ENCODE results near the gene BMP7.

Gene BMP7

GRCh38 chr20:57294550-57294949 lies 28.1 kb upstream of the BMP7 start:
- H3K27me3 ChIP-seq (ENCODE audit: insufficient read depth, low read length), result no peaks in the 10 kb centered on the region
- no peaks in the 10 kb centered on the region for H3K36me3 ChIP-seq (ENCODE audit: insufficient read depth, low read length)
- H2AFZ ChIP-seq (ENCODE audit: low read depth, low read length), result no peak overlapping the region
- no peak overlapping the region for H3K4me3 ChIP-seq (ENCODE audit: low read length)
- H3K4me1 ChIP-seq (ENCODE audit: insufficient read depth, low read length), result peaks cover 47% of the 10 kb centered on the region
- no peaks in the 10 kb centered on the region for H3K9me3 ChIP-seq (ENCODE audit: low read length)

DNA sequence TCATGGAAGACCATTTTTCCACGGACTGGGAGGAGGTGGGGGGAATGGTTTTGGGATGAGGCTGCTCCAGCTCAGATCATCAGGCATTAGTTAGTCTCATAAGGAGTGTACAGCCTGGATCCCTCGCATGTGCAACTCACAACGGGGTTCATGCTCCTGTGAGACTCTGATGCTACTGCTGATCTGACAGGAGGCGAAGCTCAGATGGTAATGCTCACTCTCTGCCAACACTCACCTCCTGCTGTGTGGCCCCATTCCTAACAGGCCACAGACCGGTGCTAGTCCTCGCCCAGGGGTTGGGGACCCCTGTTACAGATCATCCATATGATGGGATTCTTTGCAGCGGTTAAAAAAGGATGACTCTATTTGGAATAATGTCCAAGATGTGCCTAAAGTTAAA lies 27.6 kb upstream of the BMP7 start:
- Histone ChIP-seq H3K4me1 (ENCODE audit: insufficient read depth, low read length) (peaks cover 53% of the 10 kb centered on the region), H3K36me3 (ENCODE audit: insufficient read depth, low read length) (no peaks in the 10 kb centered on the region), H3K4me3 (ENCODE audit: low read length) (no peak overlapping the region), H3K27me3 (ENCODE audit: insufficient read depth, low read length) (no peaks in the 10 kb centered on the region), H3K9me3 (ENCODE audit: low read length) (no peaks in the 10 kb centered on the region), H2AFZ (ENCODE audit: low read depth, low read length) (no peak overlapping the region)

DNA sequence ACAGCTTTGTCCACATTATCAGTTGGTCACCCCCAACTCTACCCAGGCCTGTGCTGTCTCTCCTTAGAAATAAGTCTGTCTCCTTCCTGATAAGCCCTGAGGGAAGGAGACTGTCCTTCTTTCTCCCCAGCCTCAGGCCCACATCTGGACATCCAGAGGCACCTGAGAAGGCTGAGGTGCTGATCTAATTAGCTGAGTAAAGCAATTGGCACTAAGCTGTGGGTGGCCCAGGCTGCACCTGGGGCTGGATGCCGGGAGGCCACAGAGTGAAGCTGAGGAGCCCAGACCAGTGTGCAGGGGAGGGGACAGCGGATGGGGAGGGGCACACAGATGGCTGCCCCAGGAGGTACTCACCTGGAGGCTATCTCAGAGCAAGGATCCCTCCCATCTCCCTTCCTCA lies 26.2 kb upstream of the BMP7 start:
- Histone ChIP-seq H3K4me1 (ENCODE audit: insufficient read depth, low read length) (peaks cover 67% of the 10 kb centered on the region), H3K4me3 (ENCODE audit: low read length) (no peak overlapping the region), H3K9me3 (ENCODE audit: low read length) (no peaks in the 10 kb centered on the region), H2AFZ (ENCODE audit: low read depth, low read length) (no peak overlapping the region), H3K36me3 (ENCODE audit: insufficient read depth, low read length) (no peaks in the 10 kb centered on the region), H3K27me3 (ENCODE audit: insufficient read depth, low read length) (no peaks in the 10 kb centered on the region)

DNA sequence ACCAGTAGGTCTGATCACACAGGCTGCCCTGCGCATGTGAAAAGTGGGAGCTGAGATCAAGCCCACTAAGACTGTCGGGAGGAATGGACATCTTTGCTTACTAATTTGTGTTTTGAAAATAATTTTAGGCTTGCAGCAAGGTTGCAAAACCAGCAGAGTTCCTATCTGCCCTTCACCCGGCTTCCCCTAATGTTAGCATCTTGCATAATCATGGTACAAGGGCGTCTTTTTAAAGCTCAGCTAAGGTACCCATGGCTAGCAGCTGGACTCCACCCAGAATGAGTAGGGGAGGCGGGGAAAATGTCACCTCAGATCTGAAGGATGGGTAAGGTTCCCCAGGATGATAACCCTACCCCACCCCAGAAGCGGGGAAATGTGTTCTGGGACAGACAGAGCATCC lies 25.3 kb upstream of the BMP7 start:
- H3K4me3 ChIP-seq (ENCODE audit: low read length), result no peak overlapping the region
- no peak overlapping the region for H2AFZ ChIP-seq (ENCODE audit: low read depth, low read length)
- peaks cover 76% of the 10 kb centered on the region for H3K4me1 ChIP-seq (ENCODE audit: insufficient read depth, low read length)
- no peaks in the 10 kb centered on the region for H3K36me3 ChIP-seq (ENCODE audit: insufficient read depth, low read length)
- no peaks in the 10 kb centered on the region for H3K9me3 ChIP-seq (ENCODE audit: low read length)
- H3K27me3 ChIP-seq (ENCODE audit: insufficient read depth, low read length), result no peaks in the 10 kb centered on the region

- Histone ChIP-seq H3K27me3 (ENCODE audit: insufficient read depth, low read length) (no peaks in the 10 kb centered on the region), H3K4me1 (ENCODE audit: insufficient read depth, low read length) (peaks cover 83% of the 10 kb centered on the region), H3K9me3 (ENCODE audit: low read length) (no peaks in the 10 kb centered on the region), H3K36me3 (ENCODE audit: insufficient read depth, low read length) (no peaks in the 10 kb centered on the region), H3K4me3 (ENCODE audit: low read length) (no peak overlapping the region), H2AFZ (ENCODE audit: low read depth, low read length) (no peak overlapping the region)
These were observed 24.6 kb upstream of the BMP7 start for GRCh38 chr20:57291003-57291402.

- Histone ChIP-seq H3K36me3 (ENCODE audit: insufficient read depth, low read length) (no peaks in the 10 kb centered on the region), H3K9me3 (ENCODE audit: low read length) (no peaks in the 10 kb centered on the region), H3K4me1 (ENCODE audit: insufficient read depth, low read length) (peaks cover 82% of the 10 kb centered on the region), H2AFZ (ENCODE audit: low read depth, low read length) (no peak overlapping the region), H3K4me3 (ENCODE audit: low read length) (no peak overlapping the region), H3K27me3 (ENCODE audit: insufficient read depth, low read length) (no peaks in the 10 kb centered on the region)
These were observed 23.7 kb upstream of the BMP7 start for GRCh38 chr20:57290178-57290484.

DNA sequence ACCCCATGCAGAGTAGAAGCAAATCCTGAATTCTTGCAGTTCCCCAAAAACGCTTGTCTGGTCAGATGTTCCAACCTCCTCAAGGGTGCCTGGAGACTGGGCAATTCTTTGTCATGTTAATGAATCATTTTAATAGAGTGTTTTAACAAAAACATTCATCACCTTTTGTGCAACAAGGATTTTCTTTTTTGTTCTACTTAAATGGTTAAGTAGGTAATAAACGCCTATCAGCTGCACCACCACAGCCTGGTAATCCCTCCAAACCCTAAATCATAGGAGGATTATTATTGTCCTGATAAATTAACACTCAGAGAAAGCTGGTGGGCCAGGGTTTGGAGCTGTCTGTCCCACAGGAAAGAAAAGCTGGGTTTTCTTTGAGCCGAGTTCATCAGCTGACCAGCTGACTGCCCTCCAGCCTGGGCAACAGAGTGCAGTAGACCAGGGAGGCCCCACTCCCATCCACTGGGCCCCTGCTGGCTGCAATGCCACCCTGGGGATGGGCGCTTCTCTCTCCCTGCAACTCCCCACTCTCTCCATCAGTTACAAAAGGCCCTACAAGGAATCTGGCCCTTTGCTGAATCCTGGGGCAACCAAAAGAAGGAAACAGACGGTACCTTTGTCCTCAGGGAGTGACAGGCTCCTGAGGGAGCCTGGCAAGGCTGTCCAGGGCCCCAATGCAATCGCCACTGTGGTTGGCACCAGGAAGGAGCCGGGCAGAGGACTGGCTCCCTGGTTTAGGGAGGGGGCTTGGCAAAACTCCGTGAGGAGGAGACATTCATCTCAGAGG lies 23.1 kb upstream of the BMP7 start:
- H3K4me1 ChIP-seq (ENCODE audit: insufficient read depth, low read length), result peaks cover 82% of the 10 kb centered on the region
- no peak overlapping the region for H2AFZ ChIP-seq (ENCODE audit: low read depth, low read length)
- H3K27me3 ChIP-seq (ENCODE audit: insufficient read depth, low read length), result no peaks in the 10 kb centered on the region
- no peak overlapping the region for H3K4me3 ChIP-seq (ENCODE audit: low read length)
- no peaks in the 10 kb centered on the region for H3K9me3 ChIP-seq (ENCODE audit: low read length)
- H3K36me3 ChIP-seq (ENCODE audit: insufficient read depth, low read length), result no peaks in the 10 kb centered on the region

DNA sequence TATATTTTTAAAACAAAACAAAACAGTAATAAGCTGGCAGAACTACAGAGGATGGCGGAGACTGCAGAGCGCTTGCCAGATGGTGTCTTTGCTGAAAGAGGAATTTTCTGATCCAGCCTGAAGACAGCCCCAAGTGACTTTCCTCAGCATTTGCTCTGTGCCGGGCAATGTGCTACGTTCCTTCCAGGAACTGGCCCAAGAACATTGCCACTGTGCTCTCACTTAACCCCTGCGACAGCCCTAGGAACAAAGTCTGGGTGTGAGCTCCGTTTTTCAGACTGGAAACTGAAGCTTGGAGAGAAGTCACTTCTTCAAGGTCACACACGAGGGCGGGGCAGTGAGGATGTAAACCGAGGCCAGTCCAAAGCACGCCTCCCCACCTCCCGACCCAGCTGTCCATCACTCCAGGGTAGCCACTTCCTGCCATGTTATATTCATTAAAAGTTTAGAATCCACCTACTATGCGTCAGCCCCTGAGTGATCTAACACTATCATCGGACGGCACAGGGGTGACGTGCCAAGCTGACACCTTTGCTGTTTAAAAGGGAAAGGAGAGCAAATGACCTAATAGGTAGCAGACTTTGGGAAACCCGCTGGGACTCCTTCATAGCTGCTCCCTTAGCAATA lies 22.3 kb upstream of the BMP7 start:
- no peak overlapping the region for H2AFZ ChIP-seq (ENCODE audit: low read depth, low read length)
- H3K4me3 ChIP-seq (ENCODE audit: low read length), result no peak overlapping the region
- no peaks in the 10 kb centered on the region for H3K27me3 ChIP-seq (ENCODE audit: insufficient read depth, low read length)
- no peaks in the 10 kb centered on the region for H3K9me3 ChIP-seq (ENCODE audit: low read length)
- peaks cover 82% of the 10 kb centered on the region for H3K4me1 ChIP-seq (ENCODE audit: insufficient read depth, low read length)
- H3K36me3 ChIP-seq (ENCODE audit: insufficient read depth, low read length), result no peaks in the 10 kb centered on the region

DNA sequence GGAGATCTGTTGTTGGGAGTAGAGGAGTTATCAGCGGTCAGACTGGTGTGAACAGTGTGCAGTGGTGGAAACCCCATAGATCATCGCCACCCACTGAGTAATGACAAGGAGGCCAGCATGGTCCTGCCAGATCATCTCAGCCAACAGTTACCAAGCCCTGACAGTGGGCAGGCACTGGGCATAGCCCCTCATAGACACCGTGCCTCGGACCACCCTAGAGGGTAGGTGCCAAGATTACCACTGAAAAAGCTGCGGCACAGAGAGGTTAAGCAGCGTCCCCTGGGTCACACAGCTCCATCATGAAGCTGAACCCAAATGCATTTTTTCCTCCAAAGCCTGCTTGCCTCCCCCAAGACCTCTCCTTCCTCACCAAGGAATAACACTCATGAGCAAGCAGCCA lies 21.5 kb upstream of the BMP7 start:
- Histone ChIP-seq H3K9me3 (ENCODE audit: low read length) (no peaks in the 10 kb centered on the region), H3K27me3 (ENCODE audit: insufficient read depth, low read length) (no peaks in the 10 kb centered on the region), H3K36me3 (ENCODE audit: insufficient read depth, low read length) (no peaks in the 10 kb centered on the region), H3K4me1 (ENCODE audit: insufficient read depth, low read length) (peaks cover 80% of the 10 kb centered on the region), H3K4me3 (ENCODE audit: low read length) (no peak overlapping the region), H2AFZ (ENCODE audit: low read depth, low read length) (no peak overlapping the region)

- Histone ChIP-seq H3K9me3 (ENCODE audit: low read length) (no peaks in the 10 kb centered on the region), H2AFZ (ENCODE audit: low read depth, low read length) (peak overlapping the region; percentile 8), H3K4me1 (ENCODE audit: insufficient read depth, low read length) (peaks cover 78% of the 10 kb centered on the region), H3K36me3 (ENCODE audit: insufficient read depth, low read length) (no peaks in the 10 kb centered on the region), H3K4me3 (ENCODE audit: low read length) (no peak overlapping the region), H3K27me3 (ENCODE audit: insufficient read depth, low read length) (no peaks in the 10 kb centered on the region)
These were observed 20.8 kb upstream of the BMP7 start for GRCh38 chr20:57287007-57287880.

- Histone ChIP-seq H3K27me3 (ENCODE audit: insufficient read depth, low read length) (no peaks in the 10 kb centered on the region), H3K9me3 (ENCODE audit: low read length) (no peaks in the 10 kb centered on the region), H3K36me3 (ENCODE audit: insufficient read depth, low read length) (no peaks in the 10 kb centered on the region), H3K4me1 (ENCODE audit: insufficient read depth, low read length) (peaks cover 78% of the 10 kb centered on the region), H3K4me3 (ENCODE audit: low read length) (peak overlapping the region; percentile 26), H2AFZ (ENCODE audit: low read depth, low read length) (no peak overlapping the region)
These were observed 17.4 kb upstream of the BMP7 start for GRCh38 chr20:57283860-57284259.

GRCh38 chr20:57282670-57283361 lies 16.4 kb upstream of the BMP7 start:
- Histone ChIP-seq H3K36me3 (ENCODE audit: insufficient read depth, low read length) (no peaks in the 10 kb centered on the region), H2AFZ (ENCODE audit: low read depth, low read length) (peak overlapping the region; percentile 13), H3K4me3 (ENCODE audit: low read length) (peak overlapping the region; percentile 26), H3K27me3 (ENCODE audit: insufficient read depth, low read length) (no peaks in the 10 kb centered on the region), H3K9me3 (ENCODE audit: low read length) (no peaks in the 10 kb centered on the region), H3K4me1 (ENCODE audit: insufficient read depth, low read length) (peaks cover 67% of the 10 kb centered on the region)

DNA sequence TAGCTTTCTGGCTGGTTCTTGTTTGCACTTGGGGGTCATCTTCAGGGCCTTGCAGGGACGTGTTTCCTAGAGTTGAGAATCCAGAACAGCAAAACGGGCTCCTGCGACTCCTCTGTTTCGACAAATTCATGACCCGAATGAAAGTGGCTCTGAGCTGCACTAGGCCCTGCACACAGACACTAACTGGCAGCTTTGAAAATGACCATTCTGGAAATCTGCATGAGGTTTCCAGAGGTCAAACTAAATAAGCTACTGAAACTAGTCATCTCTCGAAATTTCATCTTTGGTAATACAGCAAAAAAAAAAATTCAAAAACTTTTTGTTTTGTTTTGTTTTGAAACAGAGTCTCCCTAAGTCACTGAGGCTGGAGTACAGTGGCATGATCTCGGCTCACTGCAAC lies 15.5 kb upstream of the BMP7 start:
- H3K9me3 ChIP-seq (ENCODE audit: low read length), result no peaks in the 10 kb centered on the region
- peaks cover 58% of the 10 kb centered on the region for H3K4me1 ChIP-seq (ENCODE audit: insufficient read depth, low read length)
- H3K4me3 ChIP-seq (ENCODE audit: low read length), result no peak overlapping the region
- no peak overlapping the region for H2AFZ ChIP-seq (ENCODE audit: low read depth, low read length)
- H3K27me3 ChIP-seq (ENCODE audit: insufficient read depth, low read length), result no peaks in the 10 kb centered on the region
- H3K36me3 ChIP-seq (ENCODE audit: insufficient read depth, low read length), result no peaks in the 10 kb centered on the region

Data from neuron (in vitro differentiated cells).